H1 (cell line): Measurements from ENCODE around the gene TBC1D22A. TPM values are rescaled to one million over a fixed set of nuclear protein-coding genes. Genes with fewer than 3 reads are reported as not detected.

ENCODE experiments used
- CHD1 ChIP-seq: IDR thresholded peaks from 2 replicates; pipeline ENCODE4 v1.6.1; 2012; ENCODE audit warnings: low read depth, low read length, improper control_type of control experiment
- CTBP2 ChIP-seq: IDR thresholded peaks from 2 replicates; pipeline ENCODE4 v1.7.0; 2011; ENCODE audit warnings: borderline replicate concordance, mild to moderate bottlenecking, moderate library complexity, mixed read lengths, low read length; ENCODE audit not compliant: insufficient read depth, insufficient read length
- FOSL1 ChIP-seq: IDR thresholded peaks from 2 replicates; pipeline ENCODE4 v1.6.1; 2011; ENCODE audit warnings: mild to moderate bottlenecking, low read depth, low read length, moderate library complexity; ENCODE audit not compliant: insufficient read depth
- MAFK ChIP-seq: IDR thresholded peaks from 2 replicates; pipeline ENCODE4 v1.6.1; 2012; ENCODE audit warnings: low read depth, mild to moderate bottlenecking, improper control_type of control experiment, low read length
- SP1 ChIP-seq: IDR thresholded peaks from 2 replicates; pipeline ENCODE4 v1.6.1; 2011; ENCODE audit warnings: low read depth, low read length
- TAF7 ChIP-seq: optimal IDR thresholded peaks from 2 replicates; pipeline ENCODE3; 2011; ENCODE audit warnings: low read depth, mild to moderate bottlenecking, inconsistent platforms, low read length, moderate library complexity, borderline replicate concordance
- polyA plus RNA-seq, 7 experiments: library from polyadenylated mRNA; depleted of rRNA in 3 of 7; stranded (reverse) in 5 of 7; unstranded in 2 of 7; fragments of >200 nt in 5 of 7; fragments of 200-250 nt in 2 of 7; gene quantifications; 1 replicate in 5 of 7; 2 replicates in 1 of 7; 4 replicates in 1 of 7; pipeline versions ENCODE4 v1.2.1 to v1.2.3, GENCODE V29; 2011 to 2013; ENCODE audit warnings: missing spikeins in 2 of 7, mixed read lengths in 2 of 7
- total RNA-seq: library from RNA; stranded (reverse); fragmentation: NEBNext Ultra II Directional; extraction: Animal tissue kit (Norgen Biotek cat#: 25700); gene quantifications from 2 replicates; pipeline ENCODE4 v1.2.1, GENCODE V29; 2021
- TF ChIP-seq, protein P1 (sequence below), 3 experiments: IDR thresholded peaks; 1 replicate in 2 of 3; 2 replicates in 1 of 3; pipeline versions ENCODE4 v1.5.1 to v1.6.1; 2011; ENCODE audit warnings: low read length in 3 of 3, mild to moderate bottlenecking in 3 of 3, inconsistent platforms in 2 of 3, low read depth in 1 of 3, moderate library complexity in 1 of 3; ENCODE audit not compliant: insufficient read depth in 1 of 3; ENCODE audit errors: control extremely low read depth in 1 of 3

TBC1D22A gene
- total and polyA plus RNA-seq, 2 of the 8 experiments (the other 6 are each of a cell fraction or from before 2014, with no cell fraction given), result 11.9 to 18.4 TPM

DNA sequence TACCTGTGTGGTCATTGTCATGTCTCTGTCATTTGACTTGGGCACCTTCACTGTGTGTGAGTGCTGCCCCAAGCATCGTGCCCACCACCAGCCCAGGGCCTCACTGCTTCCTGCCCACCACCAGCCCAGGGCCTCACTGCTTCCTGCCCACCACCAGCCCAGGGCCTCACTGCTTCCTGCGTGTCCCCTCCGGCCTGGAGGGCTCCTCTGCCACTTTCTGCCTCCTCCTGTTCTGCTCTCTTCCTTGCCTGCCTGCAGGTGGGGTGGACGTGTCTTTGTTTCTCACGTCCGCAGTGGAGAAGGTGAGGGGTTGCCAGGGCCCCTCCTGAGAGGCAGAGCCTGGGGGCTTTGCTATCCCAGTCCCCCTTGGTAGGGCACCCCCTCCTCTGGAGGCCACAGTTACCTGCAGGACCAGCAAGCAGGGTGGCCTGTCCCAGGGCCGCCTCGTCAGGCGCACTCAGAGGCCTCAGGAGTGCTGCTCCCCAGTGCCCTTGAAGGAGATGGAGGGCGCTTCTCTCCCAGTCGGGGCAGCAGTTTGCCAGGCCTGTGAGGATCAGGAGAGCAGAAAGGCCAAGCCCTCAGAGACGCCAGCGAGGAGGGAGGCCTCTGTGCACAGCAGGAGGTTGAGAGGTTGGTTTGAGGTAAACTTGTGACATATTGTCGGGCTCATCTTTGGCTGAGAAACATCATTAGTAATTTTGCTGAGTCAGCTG, 290.7 kb downstream of the TBC1D22A start (continued):
- TF ChIP-seq, protein P1, sequence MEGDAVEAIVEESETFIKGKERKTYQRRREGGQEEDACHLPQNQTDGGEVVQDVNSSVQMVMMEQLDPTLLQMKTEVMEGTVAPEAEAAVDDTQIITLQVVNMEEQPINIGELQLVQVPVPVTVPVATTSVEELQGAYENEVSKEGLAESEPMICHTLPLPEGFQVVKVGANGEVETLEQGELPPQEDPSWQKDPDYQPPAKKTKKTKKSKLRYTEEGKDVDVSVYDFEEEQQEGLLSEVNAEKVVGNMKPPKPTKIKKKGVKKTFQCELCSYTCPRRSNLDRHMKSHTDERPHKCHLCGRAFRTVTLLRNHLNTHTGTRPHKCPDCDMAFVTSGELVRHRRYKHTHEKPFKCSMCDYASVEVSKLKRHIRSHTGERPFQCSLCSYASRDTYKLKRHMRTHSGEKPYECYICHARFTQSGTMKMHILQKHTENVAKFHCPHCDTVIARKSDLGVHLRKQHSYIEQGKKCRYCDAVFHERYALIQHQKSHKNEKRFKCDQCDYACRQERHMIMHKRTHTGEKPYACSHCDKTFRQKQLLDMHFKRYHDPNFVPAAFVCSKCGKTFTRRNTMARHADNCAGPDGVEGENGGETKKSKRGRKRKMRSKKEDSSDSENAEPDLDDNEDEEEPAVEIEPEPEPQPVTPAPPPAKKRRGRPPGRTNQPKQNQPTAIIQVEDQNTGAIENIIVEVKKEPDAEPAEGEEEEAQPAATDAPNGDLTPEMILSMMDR (IDR thresholded peaks at IDR 0.05; ENCODE audit: control extremely low read depth in 1 of 3, insufficient read depth in 1 of 3, low read depth in 1 of 3, low read length in 3 of 3), result no peak
- TF ChIP-seq MAFK (peak; percentile 87), CTBP2 (no peak), TAF7 (no peak), SP1 (no peak), CHD1 (no peak), FOSL1 (no peak)
